K562 (cell line): ENCODE data around the gene CES1.

Experiments
- ATF2 ChIP-seq: sonication (generic); formaldehyde crosslinking; IDR thresholded peaks from 2 replicates; pipeline ENCODE4 v1.8.1; 2022; ENCODE audit warnings: missing genetic modification reagents
- BRF2 ChIP-seq: IDR thresholded peaks from 3 replicates; pipeline ENCODE4 v1.6.1; 2011; ENCODE audit warnings: borderline replicate concordance, mild to moderate bottlenecking; ENCODE audit not compliant: insufficient read length, insufficient read depth
- EZH2 ChIP-seq: IDR thresholded peaks from 2 replicates; pipeline ENCODE4 v1.6.1; 2012; ENCODE audit warnings: low read depth, mild to moderate bottlenecking, inconsistent platforms, low read length, borderline replicate concordance
- NFRKB ChIP-seq: fragments of 450-650 bp; IDR thresholded peaks from 2 replicates; pipeline ENCODE4 v1.6.1; 2016; ENCODE audit warnings: low read depth
- PKNOX1 ChIP-seq: fragments of 450-650 bp; IDR thresholded peaks from 2 replicates; pipeline ENCODE4 v1.6.1; 2016
- USF1 ChIP-seq: sonication (generic); formaldehyde crosslinking; IDR thresholded peaks from 2 replicates; pipeline ENCODE4 v1.9.0; 2022; ENCODE audit warnings: mild to moderate bottlenecking, missing genetic modification reagents
- ZNF347 ChIP-seq: fragments of 450-650 bp; formaldehyde crosslinking; IDR thresholded peaks from 2 replicates; pipeline ENCODE4 v1.4.0; 2020; ENCODE audit warnings: low read depth, mild to moderate bottlenecking, moderate library complexity
- ZNF444 ChIP-seq: fragments of 250-450 bp; sonication (Bioruptor Pico); IDR thresholded peaks from 2 replicates; pipeline ENCODE4 v1.4.0; 2020; ENCODE audit warnings: mild to moderate bottlenecking, moderate library complexity

- TF ChIP-seq ATF2 (CRISPR knock-in tag) (no peak), ZNF347 (CRISPR knock-in tag) (no peak), BRF2 (no peak), NFRKB (no peak), USF1 (CRISPR knock-in tag) (no peak), ZNF444 (no peak), EZH2 (no peak), PKNOX1 (no peak)
Observed at GRCh38 chr16:55861288-55861687, 28.4 kb upstream of the CES1 start.
